GM18502 (cell line): Measurements from ENCODE around the gene CTPS2.
"Not testable (repeated sequence)": the region's sequence is repeated elsewhere in the genome, so short reads cannot be mapped to it uniquely, and the experiment has no call there.

Experiments
- ATAC-seq: cut with Tn5 transposase; IDR thresholded peaks from one replicate; pipeline ENCODE4 v1.9.1; 2021; ENCODE audit warnings: mild to moderate bottlenecking; ENCODE audit not compliant: unreplicated experiment, poor library complexity

CTPS2 gene

DNA sequence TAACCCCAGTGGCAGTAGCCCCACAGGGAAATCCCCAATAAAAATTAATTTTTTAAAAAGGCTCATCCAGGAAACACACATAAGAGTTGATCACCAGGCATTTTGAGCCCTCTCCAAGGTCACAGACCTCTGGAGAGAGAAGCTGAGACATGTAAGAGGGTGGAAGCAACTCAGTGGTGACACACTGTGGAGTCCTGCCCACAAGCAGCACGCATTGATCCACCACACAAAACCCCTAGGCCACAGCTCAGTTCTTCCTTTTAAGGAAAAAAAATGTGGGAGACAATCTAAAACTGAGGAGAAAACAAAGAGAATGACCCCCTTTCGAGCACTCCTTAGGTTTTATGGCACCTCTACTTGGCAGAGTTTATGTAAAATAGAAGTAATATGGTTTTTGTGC, 134.3 kb downstream of the CTPS2 start:
- ATAC-seq, result no peak

GRCh38 chrX:16577483-16578029, 134.9 kb downstream of the CTPS2 start:
- ATAC-seq, result no peak

GRCh38 chrX:16575388-16575787, 137.1 kb downstream of the CTPS2 start:
- not testable (repeated sequence) for ATAC-seq

GRCh38 chrX:16573781-16574180, 138.7 kb downstream of the CTPS2 start:
- ATAC-seq, result no peak

- no peak for ATAC-seq
Measured at GRCh38 chrX:16567681-16568080, 144.8 kb downstream of the CTPS2 start.

- no peak for ATAC-seq
Measured at GRCh38 chrX:16566571-16566970, 145.9 kb downstream of the CTPS2 start.

DNA sequence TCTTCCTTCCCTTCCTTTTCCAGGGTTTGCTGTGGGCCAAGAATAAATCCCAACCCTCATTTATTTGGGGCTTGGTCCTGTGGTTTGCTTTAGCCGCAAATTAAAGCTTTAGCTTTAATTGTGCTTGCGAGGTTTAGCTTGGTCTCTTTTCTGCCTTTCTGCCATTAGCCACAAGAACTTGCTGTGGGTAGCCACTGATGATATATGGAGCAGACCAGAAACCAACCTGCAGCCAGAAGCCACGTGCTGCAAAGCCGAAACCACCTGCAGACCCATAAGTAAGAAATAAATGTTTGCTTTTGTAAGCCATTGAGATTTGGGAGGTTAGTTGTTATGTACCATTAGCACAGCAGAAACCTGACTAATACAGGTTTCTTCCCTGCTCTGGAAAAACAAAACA, 152.3 kb downstream of the CTPS2 start:
- no peak for ATAC-seq

GRCh38 chrX:16559206-16559619, 153.3 kb downstream of the CTPS2 start:
- no peak for ATAC-seq

GRCh38 chrX:16558489-16558888, 154.0 kb downstream of the CTPS2 start:
- ATAC-seq, result no peak

DNA sequence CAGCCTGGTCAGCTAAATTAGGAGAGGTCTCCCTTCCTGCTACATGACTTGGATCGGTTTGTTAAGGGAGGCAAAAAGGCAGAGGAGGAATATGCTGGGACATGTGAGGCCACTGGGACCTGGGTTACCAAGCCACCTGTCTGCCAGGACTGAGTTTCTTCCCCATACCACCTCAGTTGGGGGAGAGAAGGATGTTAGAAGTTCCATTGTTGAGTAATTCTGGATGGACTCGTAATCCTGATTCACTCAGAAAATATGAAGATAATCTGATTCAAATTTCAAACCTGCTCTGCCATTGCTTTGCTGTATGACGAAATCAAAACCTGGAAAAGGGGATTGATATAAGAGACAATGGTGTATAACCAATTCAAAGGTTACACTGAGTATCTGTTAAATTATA, 159.9 kb downstream of the CTPS2 start:
- ATAC-seq, result no peak

DNA sequence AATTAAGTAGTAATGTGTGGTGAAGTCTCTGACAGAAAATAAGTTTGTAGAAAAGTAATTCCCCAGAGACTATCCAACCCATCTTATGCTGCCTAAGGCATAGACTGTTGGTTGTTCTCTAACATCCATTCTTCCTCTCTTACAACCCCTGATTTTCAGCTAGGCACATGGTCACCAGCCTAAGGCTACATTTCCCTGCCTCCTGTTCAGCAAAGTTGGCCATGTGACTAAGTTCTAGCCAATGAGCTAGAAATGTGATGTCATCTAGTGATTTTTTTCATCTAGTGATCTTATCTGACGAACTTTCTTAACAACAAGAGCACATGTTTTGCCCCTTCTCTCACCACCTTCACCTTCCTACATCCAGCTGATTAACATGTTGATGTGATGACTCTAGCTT, 164.8 kb downstream of the CTPS2 start:
- ATAC-seq, result no peak

GRCh38 chrX:16544969-16545368, 167.5 kb downstream of the CTPS2 start:
- ATAC-seq, result no peak
